Upper lobe of left lung (tissue), 4 donors: Measurements from ENCODE around the gene CARD9.

Experiments used
- EP300 ChIP-seq, 4 donors: sonication (generic); formaldehyde crosslinking; IDR thresholded peaks; one replicate each; pipeline ENCODE4 v1.5.1; 2017; ENCODE audit warnings: antibody characterized with exemption in 4 of 4, control low read depth in 2 of 4
- TF ChIP-seq, protein P1 (sequence below), 6 experiments: fragments of 450-650 bp in 4 of 6; fragments of 200-600 bp in 2 of 6; sonication (generic) in 2 of 6; IDR thresholded peaks; one replicate each; pipeline ENCODE4 v1.5.1; 2016 to 2019; ENCODE audit warnings: antibody characterized with exemption in 6 of 6

- TF ChIP-seq, protein P1, sequence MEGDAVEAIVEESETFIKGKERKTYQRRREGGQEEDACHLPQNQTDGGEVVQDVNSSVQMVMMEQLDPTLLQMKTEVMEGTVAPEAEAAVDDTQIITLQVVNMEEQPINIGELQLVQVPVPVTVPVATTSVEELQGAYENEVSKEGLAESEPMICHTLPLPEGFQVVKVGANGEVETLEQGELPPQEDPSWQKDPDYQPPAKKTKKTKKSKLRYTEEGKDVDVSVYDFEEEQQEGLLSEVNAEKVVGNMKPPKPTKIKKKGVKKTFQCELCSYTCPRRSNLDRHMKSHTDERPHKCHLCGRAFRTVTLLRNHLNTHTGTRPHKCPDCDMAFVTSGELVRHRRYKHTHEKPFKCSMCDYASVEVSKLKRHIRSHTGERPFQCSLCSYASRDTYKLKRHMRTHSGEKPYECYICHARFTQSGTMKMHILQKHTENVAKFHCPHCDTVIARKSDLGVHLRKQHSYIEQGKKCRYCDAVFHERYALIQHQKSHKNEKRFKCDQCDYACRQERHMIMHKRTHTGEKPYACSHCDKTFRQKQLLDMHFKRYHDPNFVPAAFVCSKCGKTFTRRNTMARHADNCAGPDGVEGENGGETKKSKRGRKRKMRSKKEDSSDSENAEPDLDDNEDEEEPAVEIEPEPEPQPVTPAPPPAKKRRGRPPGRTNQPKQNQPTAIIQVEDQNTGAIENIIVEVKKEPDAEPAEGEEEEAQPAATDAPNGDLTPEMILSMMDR (IDR thresholded peaks at IDR 0.05) = no peak
- TF ChIP-seq EP300 (IDR thresholded peaks at IDR 0.05) = no peak
These were observed 34.4 kb upstream of the CARD9 start for GRCh38 chr9:136407911-136408310.
